Measurements from ENCODE around the gene SYNE2.

- TF ChIP-seq CTCF (IDR thresholded peaks at IDR 0.05) (no peak), NR3C1 (CRISPR knock-in tag; conservative IDR thresholded peaks at IDR 0.05; ENCODE audit: low read depth) (no peak), ATF1 (CRISPR knock-in tag; IDR thresholded peaks at IDR 0.05) (no peak), ZNF425 (CRISPR knock-in tag; conservative IDR thresholded peaks at IDR 0.05) (no peak), FOXP4 (CRISPR knock-in tag; IDR thresholded peaks at IDR 0.05) (no peak), HMGA2 (CRISPR knock-in tag; IDR thresholded peaks at IDR 0.05) (no peak), USF2 (CRISPR knock-in tag; IDR thresholded peaks at IDR 0.05) (no peak), IRF2 (CRISPR knock-in tag; IDR thresholded peaks at IDR 0.05; ENCODE audit: borderline replicate concordance, low read depth) (no peak), CREB1 (CRISPR knock-in tag; IDR thresholded peaks at IDR 0.05) (no peak), ETV6 (CRISPR knock-in tag; IDR thresholded peaks at IDR 0.05) (no peak)
Measured at GRCh38 chr14:63933711-63934110, 80.9 kb downstream of the SYNE2 start.
